IMR-90 (cell line): ENCODE measurements around the gene GRB14. TPM values are rescaled to one million over a fixed set of nuclear protein-coding genes. Genes with fewer than 3 reads are reported as not detected.

Experiments used
- ATAC-seq: fragments of 200-7000 bp; cut with Tn5 transposase; 2 replicates; pipeline ENCODE4 v1.9.1; 2020; ENCODE audit warnings: low read depth, mild to moderate bottlenecking, moderate library complexity
- BruUV-seq: library from RNA; stranded (reverse); fragments of 400-500 nt; replicated peaks from 2 replicates; lab custom pipeline; 2021; lab: Mats Ljungman, UMichigan
- CTCF ChIA-PET: fragments of 300-600 bp; formaldehyde crosslinking; extraction: SDS; loops from one replicate; lab custom pipeline; 2021; ENCODE audit warnings: antibody characterized with exemption; lab: Yijun Ruan, JAX
- POLR2A ChIA-PET: fragments of 300-600 bp; sonication (Branson Sonifier 250); formaldehyde crosslinking; loops from one replicate; lab custom pipeline; 2022; ENCODE audit warnings: antibody characterized with exemption; ENCODE audit not compliant: unreplicated experiment; lab: Charles Lee
- DNase-seq: peaks from one replicate; pipeline ENCODE4 v3.0.0; 2013
- H2AFZ ChIP-seq: replicated peaks from 2 replicates; pipeline ENCODE3; 2013; ENCODE audit warnings: low read length, mild to moderate bottlenecking; ENCODE audit not compliant: poor library complexity
- H2AK5ac ChIP-seq: 2 replicates; pipeline ENCODE4 v1.6.1; 2013; ENCODE audit warnings: low read depth, low read length, inconsistent platforms
- H2AK9ac ChIP-seq: replicated peaks from 2 replicates; pipeline ENCODE3; 2013; ENCODE audit warnings: mild to moderate bottlenecking, low read depth, low read length, moderate library complexity; ENCODE audit not compliant: poor library complexity
- H2BK120ac ChIP-seq: 2 replicates; pipeline ENCODE4 v1.6.1; 2013; ENCODE audit warnings: low read depth, low read length, inconsistent platforms
- H2BK15ac ChIP-seq: 3 replicates; pipeline ENCODE4 v1.6.1; 2013; ENCODE audit warnings: low read depth, low read length, inconsistent platforms
- H2BK20ac ChIP-seq: 2 replicates; pipeline ENCODE4 v1.6.1; 2013; ENCODE audit warnings: low read depth, mild to moderate bottlenecking, inconsistent platforms, low read length, moderate library complexity
- H2BK5ac ChIP-seq: 2 replicates; pipeline ENCODE4 v1.6.1; 2013; ENCODE audit warnings: mild to moderate bottlenecking, low read depth, low read length, inconsistent platforms; ENCODE audit not compliant: poor library complexity, severe bottlenecking
- H3K14ac ChIP-seq: replicated peaks from 2 replicates; pipeline ENCODE4 v1.6.1; 2013; ENCODE audit warnings: low read depth, low read length, inconsistent platforms
- H3K18ac ChIP-seq: 2 replicates; pipeline ENCODE4 v1.6.1; 2013; ENCODE audit warnings: low read depth, low read length, control low read depth
- H3K23ac ChIP-seq: 2 replicates; pipeline ENCODE4 v1.6.1; 2013; ENCODE audit warnings: low read depth, low read length, inconsistent platforms
- H3K27ac ChIP-seq: 2 replicates; pipeline ENCODE4 v1.5.1; 2013; ENCODE audit warnings: mild to moderate bottlenecking, control low read depth, low read length; ENCODE audit not compliant: insufficient read depth
- H3K27me3 ChIP-seq: 2 replicates; pipeline ENCODE4 v1.6.1; 2013; ENCODE audit warnings: low read length; ENCODE audit not compliant: control insufficient read depth, insufficient read depth
- H3K36me3 ChIP-seq: 2 replicates; pipeline ENCODE4 v1.6.1; 2013; ENCODE audit warnings: low read length, mixed read lengths; ENCODE audit not compliant: control insufficient read depth, insufficient read depth
- H3K4ac ChIP-seq: 2 replicates; pipeline ENCODE4 v1.6.1; 2013; ENCODE audit warnings: low read depth, low read length, inconsistent platforms
- H3K4me1 ChIP-seq: 2 replicates; pipeline ENCODE4 v1.6.1; 2013; ENCODE audit warnings: low read length, mixed read lengths; ENCODE audit not compliant: control insufficient read depth, insufficient read depth
- H3K4me2 ChIP-seq: 2 replicates; pipeline ENCODE4 v1.6.1; 2013; ENCODE audit warnings: low read depth, mild to moderate bottlenecking, control low read depth, low read length, moderate library complexity
- H3K4me3 ChIP-seq: 2 replicates; pipeline ENCODE4 v1.5.1; 2013; ENCODE audit warnings: low read depth, mild to moderate bottlenecking, control low read depth, low read length, moderate library complexity; ENCODE audit not compliant: insufficient read depth
- H3K56ac ChIP-seq: 2 replicates; pipeline ENCODE4 v1.6.1; 2013; ENCODE audit warnings: low read length, inconsistent platforms; ENCODE audit not compliant: insufficient read depth; ENCODE audit errors: extremely low read depth
- H3K79me1 ChIP-seq, 2 experiments: 2 replicates each; pipeline ENCODE4 v1.6.1; 2013; ENCODE audit warnings: low read length in 2 of 2, inconsistent platforms in 1 of 2, low read depth in 1 of 2
- H3K9ac ChIP-seq: 2 replicates; pipeline ENCODE4 v1.6.1; 2013; ENCODE audit warnings: low read depth, low read length, control low read depth
- H3K9me1 ChIP-seq: 2 replicates; pipeline ENCODE4 v1.6.1; 2013; ENCODE audit warnings: low read length, inconsistent platforms; ENCODE audit not compliant: insufficient read depth
- H3K9me3 ChIP-seq: 2 replicates; pipeline ENCODE4 v1.6.1; 2013; ENCODE audit warnings: low read length; ENCODE audit not compliant: control insufficient read depth, insufficient read depth
- H4K20me1 ChIP-seq: 2 replicates; pipeline ENCODE4 v1.6.1; 2013; ENCODE audit warnings: low read length, inconsistent platforms; ENCODE audit not compliant: insufficient read depth
- H4K5ac ChIP-seq: 2 replicates; pipeline ENCODE4 v1.6.1; 2013; ENCODE audit warnings: mild to moderate bottlenecking, low read depth, low read length, control low read depth
- H4K8ac ChIP-seq, 2 experiments: 2 replicates each; pipeline ENCODE4 v1.6.1; 2013; ENCODE audit warnings: low read depth in 2 of 2, low read length in 2 of 2, control low read depth in 1 of 2, inconsistent platforms in 1 of 2
- H4K91ac ChIP-seq: 2 replicates; pipeline ENCODE4 v1.6.1; 2013; ENCODE audit warnings: low read depth, low read length, inconsistent platforms; ENCODE audit not compliant: insufficient read depth
- BHLHE40 ChIP-seq: fragments of 150-350 bp; IDR thresholded peaks from 2 replicates; pipeline ENCODE4 v1.6.1; 2016; ENCODE audit warnings: mild to moderate bottlenecking, low read depth, low read length
- CEBPB ChIP-seq: IDR thresholded peaks from 2 replicates; pipeline ENCODE4 v1.6.1; 2012; ENCODE audit warnings: low read depth, low read length, improper control_type of control experiment
- MXI1 ChIP-seq: IDR thresholded peaks from 2 replicates; pipeline ENCODE4 v1.6.1; 2012; ENCODE audit warnings: low read depth, mild to moderate bottlenecking, low read length, moderate library complexity, borderline replicate concordance
- RFX5 ChIP-seq: IDR thresholded peaks from 2 replicates; pipeline ENCODE4 v1.8.0; 2012; ENCODE audit warnings: low read depth, mild to moderate bottlenecking, low read length, moderate library complexity
- SMC3 ChIP-seq: fragments of 150-350 bp; IDR thresholded peaks from 2 replicates; pipeline ENCODE4 v1.6.1; 2016; ENCODE audit warnings: low read depth, mild to moderate bottlenecking, antibody characterized with exemption, low read length, moderate library complexity
- WGBS, 2 experiments: methylation state at CpG; one replicate each; pipeline versions ENCODE4 v1.1.5 to v1.1.7; 2013; ENCODE audit warnings: missing lambda C conversion rate in 2 of 2; ENCODE audit not compliant: insufficient read length in 1 of 2; ENCODE audit errors: extremely low coverage in 2 of 2; 5-methylcytosine and 5-hydroxymethylcytosine counted together
- dilution Hi-C: fragments of 300-500 bp; cut with HindIII; formaldehyde crosslinking; loops from one replicate; pipeline ENCODE4 v1.14.3; 2018; ENCODE audit warnings: low sequenced_read_pairs; ENCODE audit not compliant: unreplicated experiment
- in situ Hi-C: fragments of 300-500 bp; cut with MboI; formaldehyde crosslinking; loops from 3 replicates; pipeline ENCODE4 v1.14.3; 2019; ENCODE audit warnings: low sequenced_read_pairs, inconsistent platforms, mixed read lengths
- intact Hi-C: fragments of 100-400 bp; cut with micrococcal nuclease; formaldehyde crosslinking; loops from 2 replicates; pipeline ENCODE4 v1.10.0; 2022
- polyA plus RNA-seq, 3 experiments: library from polyadenylated mRNA; depleted of rRNA; stranded (reverse); fragments of >200 nt; gene quantifications; 2 replicates each; pipeline ENCODE4 v1.2.3, GENCODE V29; 2012; ENCODE audit warnings: low replicate concordance in 1 of 3
- total RNA-seq: library from RNA; depleted of rRNA; stranded (reverse); fragments of >200 nt; gene quantifications from 2 replicates; pipeline ENCODE4 v1.2.3, GENCODE V29; 2012
- TF ChIP-seq, protein P1 (sequence below): fragments of 150-350 bp; IDR thresholded peaks from 2 replicates; pipeline ENCODE4 v1.6.1; 2016; ENCODE audit warnings: low read depth, mild to moderate bottlenecking, low read length, moderate library complexity, borderline replicate concordance

GRB14 gene
- total and polyA plus RNA-seq, 2 of the 4 experiments (the other 2 are of a cell fraction), result not detected

DNA sequence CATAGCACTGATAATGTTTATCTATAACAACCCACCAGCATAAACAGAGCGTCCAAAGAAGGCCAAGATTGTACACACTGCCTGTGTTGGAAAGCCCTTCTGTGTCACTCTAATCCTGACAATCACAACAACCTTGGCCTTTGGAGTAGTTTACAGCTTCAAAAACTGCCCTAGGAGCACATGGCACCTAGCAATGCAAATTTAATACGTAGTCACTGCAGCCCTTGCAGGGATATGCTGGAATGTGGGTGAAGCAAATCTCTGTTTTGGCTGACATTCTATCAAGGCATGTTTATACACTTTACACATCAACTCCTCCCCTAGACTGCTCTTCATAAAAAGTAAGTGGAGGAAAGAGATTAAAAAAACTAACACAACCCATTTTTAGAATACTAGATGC, 66.8 kb downstream of the GRB14 start:
- in situ Hi-C loops (no loop called here), dilution Hi-C loops (no loop called here), intact Hi-C loops (no loop called here)
- no TSS peak for BruUV-seq
- Histone ChIP-seq H2BK20ac (no peak overlapping the region), H3K4me1 (no peaks in the 10 kb centered on the region), H4K5ac (no peak overlapping the region), H3K27me3 (no peaks in the 10 kb centered on the region), H4K91ac (no peak overlapping the region), H3K27ac (no peak overlapping the region), H3K9ac (no peak overlapping the region), H3K18ac (no peak overlapping the region), H3K9me1 (no peaks in the 10 kb centered on the region), H2AK5ac (no peak overlapping the region), H3K9me3 (no peaks in the 10 kb centered on the region), H3K14ac (no peak overlapping the region), H4K20me1 (no peaks in the 10 kb centered on the region), H3K36me3 (no peaks in the 10 kb centered on the region), H2AFZ (no peak overlapping the region), H2BK15ac (no peak overlapping the region), H3K56ac (no peak overlapping the region), H2AK9ac (no peak overlapping the region), H2BK5ac (no peak overlapping the region), H3K79me1 (no peaks in the 10 kb centered on the region), H3K4me2 (no peak overlapping the region), H2BK120ac (no peak overlapping the region), H3K23ac (no peak overlapping the region), H4K8ac (no peak overlapping the region), H3K4ac (no peak overlapping the region), H3K4me3 (no peak overlapping the region)
- DNase-seq (no peak), ATAC-seq (no peak)
- WGBS, 2 experiments, result no CpG with 5 or more reads among the region's 2 CpGs
- ChIA-PET CTCF (interaction anchor here (0.7 kb wide), 1 partner anchor 1138 kb away, joined by 3 read pairs; no protein-coding TSS in a partner anchor), POLR2A (no interaction called here)
- TF ChIP-seq, protein P1, sequence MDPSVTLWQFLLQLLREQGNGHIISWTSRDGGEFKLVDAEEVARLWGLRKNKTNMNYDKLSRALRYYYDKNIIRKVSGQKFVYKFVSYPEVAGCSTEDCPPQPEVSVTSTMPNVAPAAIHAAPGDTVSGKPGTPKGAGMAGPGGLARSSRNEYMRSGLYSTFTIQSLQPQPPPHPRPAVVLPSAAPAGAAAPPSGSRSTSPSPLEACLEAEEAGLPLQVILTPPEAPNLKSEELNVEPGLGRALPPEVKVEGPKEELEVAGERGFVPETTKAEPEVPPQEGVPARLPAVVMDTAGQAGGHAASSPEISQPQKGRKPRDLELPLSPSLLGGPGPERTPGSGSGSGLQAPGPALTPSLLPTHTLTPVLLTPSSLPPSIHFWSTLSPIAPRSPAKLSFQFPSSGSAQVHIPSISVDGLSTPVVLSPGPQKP, result no peak
- no peak for TF ChIP-seq BHLHE40
- no peak for TF ChIP-seq RFX5
- TF ChIP-seq SMC3, result no peak
- no peak for TF ChIP-seq MXI1
- no peak for TF ChIP-seq CEBPB
